GM04504 (cell line): Measurements from ENCODE around the gene ANKH.

Source experiments
- DNase-seq: peaks from one replicate; pipeline ENCODE4 v3.0.0-alpha.2; 2012; ENCODE audit warnings: low read depth

The ANKH gene

DNA sequence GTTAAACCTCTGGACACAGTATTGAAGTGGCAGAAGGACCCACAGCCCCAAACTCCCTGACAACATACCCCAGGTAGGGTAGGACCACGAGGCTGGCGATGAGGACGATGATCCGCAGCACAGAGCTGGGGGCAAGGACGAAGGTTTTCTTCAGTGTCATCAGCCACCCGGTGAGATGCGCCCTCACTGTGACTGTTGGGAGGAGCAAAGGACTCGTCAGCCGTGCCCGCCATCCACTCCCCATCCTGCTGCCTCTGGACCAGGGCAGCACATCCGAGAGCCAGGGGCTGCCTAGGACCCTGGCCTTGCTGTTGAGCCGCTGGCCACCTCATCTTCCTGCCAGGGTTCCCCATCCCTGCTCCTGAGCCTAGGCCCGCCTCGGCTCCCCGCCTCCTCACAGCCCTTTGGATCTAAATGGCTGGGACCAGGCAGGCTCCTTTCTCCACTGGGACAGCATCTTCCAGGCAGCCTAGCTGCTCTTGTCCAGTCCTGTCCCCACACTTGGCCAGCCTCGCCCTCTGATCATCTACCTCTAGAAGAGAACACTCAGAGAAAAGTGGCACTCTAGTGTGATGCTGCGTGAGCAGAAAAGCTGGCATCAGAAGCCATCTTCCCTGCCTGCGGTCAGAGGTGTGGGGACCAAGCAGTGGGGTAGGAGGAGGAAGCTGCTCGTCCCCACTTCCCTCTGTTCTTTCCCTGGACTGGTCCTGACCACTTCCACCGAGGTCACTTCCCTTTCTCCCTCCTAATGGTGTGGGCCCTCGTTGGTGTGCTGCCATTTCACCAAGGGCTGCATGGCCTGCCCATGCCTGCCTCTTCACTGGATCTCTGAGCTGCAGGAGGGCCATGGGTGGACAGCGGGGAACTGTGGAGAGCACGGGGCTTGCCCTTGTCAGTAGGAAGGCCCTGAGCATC is 157.8 kb downstream of the ANKH start:
- no peak for DNase-seq

DNA sequence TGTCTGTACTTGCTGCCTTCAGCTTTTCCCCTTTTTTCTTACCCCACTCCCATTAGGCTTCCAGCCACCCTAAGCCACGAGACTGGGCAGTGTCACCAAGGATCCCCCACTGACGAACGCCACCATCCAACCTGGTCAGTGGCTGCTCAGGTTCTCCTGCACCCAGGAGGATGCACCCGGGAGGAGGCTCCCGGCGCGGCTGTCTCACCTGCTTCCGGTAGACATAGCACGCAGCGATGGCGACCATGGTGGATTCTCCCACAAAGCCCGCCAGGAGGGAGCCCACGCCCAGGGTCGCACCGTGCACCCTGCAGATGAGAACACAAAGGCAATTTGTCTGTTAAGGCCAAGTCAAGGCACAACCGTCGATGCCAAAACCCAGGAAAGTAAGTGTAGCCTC is 158.9 kb downstream of the ANKH start:
- no peak for DNase-seq

DNA sequence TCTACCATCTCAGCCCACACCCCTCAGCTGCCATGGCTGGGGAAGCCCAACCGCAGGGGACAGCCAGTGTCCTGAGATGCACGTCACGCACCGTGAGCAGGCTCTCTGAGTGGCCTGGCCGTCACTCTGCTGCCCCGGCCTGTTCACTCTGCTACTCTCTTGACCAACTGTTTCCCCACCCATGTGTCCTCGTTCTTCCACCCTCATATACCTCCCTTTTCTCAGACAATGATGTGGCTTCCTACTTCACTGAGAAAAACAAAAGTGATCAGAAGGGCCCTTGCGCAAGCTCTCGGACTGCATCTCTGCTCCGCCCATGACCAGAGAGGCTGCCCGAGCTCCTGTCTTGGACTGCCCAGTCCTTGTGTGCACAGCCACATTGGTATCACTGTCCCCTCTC is 159.4 kb downstream of the ANKH start:
- DNase-seq, result no peak

DNA sequence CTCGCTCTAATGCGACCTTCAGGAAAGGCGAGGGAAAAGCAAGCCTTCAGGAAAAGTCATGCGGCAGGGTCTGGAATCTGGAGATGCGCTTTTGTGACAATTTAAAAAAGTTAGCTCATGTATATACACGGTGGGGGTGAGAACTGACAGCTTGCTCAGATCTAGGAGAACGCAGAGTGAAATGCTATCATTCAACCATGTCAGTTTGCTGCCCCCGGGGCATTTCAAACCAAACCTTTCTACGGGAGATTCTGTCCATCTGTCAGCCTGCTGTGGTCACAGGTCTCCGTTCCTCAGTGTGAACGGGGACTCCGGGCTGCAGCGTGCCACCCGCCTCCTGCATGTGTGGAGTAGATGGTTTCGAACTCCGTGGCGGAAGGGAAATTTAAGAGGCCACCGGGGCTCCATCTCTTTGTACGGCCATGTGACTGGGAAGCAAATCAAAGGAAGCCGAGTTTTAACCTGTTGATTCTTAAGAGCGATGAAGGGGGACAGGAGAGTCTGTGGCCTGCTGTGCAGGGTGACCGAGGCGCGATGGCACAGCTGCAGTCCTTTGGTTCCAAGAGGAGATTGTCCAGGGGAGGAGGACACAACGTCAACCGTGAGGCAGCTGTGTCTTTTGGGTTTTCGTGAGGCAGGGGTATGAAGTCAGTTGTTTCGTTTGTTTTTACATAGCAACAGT is 161.1 kb downstream of the ANKH start:
- no peak for DNase-seq

DNA sequence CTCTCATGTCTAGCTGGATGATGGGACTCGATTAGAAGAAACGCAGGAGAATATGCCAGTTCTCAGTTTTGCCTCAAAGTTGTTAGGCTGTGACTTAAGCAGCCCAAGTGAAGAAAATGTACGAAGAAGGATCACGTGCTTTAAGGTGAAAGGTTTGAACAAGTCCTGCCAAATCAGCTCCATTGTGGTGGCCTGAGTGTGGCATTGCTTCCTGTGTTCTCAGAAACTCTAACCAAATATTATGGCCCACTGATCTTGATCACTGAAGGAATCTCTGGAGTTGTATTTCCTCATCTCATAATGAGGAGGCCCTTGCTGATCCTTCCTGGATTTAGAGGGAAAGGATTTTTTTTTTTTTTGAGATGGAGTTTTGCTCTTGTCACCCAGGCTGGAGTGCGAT is 163.0 kb downstream of the ANKH start:
- DNase-seq, result no peak

DNA sequence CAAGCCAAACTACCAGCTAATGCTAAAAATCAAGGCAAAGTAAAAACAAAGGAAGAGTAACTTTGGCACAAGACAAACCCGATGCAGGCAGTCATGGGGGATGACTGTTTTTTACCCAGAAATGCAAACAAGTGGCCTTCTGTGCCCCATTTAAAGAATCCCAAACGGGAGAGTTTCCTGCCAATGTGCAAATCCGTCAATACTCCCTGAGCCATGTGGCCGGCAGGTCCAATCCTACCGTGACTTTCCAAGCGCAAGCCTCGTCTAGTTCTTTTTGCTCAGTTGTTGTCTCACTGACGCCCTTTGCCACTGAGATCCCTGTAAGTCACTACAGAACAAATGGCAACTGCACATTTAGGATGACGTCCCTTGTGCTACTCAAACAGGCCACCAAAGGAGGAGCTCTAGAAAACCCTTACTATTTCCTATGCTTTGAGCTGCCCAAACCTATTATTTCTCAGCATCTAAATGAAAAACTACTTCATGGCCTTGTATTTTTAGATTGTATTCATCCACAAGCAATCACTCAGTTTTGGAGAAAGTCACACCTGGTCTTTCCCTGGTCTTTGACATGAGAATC is 163.7 kb downstream of the ANKH start:
- DNase-seq, result no peak

DNA sequence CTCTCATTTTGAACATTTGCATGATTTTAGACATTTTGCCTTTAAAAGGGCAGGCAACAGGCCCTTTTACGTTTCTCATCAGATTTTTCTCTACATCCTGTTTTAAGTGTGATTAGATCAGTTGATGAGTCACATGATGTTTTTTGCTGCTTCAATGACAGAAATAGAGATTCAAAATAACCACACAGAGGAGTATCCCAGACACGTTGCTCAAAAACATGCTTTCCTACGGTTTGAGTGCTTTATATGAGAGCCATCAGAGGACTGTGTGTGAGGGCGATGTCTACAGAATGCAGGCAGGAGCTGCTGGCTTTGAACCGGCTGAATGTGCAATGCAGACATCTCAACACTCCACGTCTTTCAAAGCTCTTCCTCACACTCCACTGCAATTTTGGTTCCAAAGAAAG is 165.0 kb downstream of the ANKH start:
- DNase-seq, result no peak

DNA sequence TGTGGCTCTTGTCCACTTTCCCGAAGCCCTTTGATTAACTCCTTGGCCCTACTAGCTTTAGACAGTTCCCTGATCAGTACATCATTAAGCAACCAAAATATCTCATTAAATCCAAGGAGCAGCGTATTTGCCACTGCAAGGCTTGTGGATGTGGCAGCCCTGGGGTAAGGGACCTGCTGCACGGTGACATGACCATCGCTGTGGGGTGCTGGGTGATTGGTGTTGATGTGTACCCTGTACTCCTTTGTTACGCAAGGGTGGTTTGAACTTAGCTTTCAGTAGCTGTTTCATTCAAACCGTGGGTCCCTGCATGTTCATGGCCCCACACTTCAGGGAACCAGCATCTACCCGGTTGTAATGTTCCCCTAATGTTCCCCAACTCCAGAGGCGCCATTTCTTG is 166.0 kb downstream of the ANKH start:
- DNase-seq, result no peak

DNA sequence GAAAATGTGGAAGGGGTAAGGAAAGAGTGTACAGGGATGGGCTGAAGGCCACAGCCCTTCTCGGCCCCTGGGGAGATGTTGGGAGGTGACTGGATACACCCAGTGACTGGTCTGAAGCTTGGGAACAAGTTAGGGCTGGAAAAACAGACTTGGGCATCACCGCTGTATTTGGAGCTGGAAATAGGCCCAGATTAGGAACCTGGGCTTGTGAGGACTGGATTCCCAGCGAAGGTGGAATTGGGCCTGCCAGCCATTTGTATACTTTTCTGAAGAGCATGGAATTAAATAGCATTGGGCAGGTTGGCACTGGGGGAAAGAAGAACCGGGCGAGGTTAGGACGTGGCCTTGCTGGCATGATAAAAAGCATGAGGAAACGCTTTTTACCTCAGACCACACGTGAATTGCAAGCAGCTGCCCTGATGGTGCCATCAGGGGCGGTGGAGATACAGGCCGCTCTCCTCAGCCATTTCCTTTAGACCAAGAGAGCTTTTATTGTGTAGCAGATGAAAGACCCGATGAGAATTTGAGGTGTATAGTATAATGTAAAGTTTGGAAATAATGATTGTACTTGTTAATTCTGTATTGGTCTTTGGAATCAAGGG is 169.2 kb downstream of the ANKH start:
- DNase-seq, result no peak

DNA sequence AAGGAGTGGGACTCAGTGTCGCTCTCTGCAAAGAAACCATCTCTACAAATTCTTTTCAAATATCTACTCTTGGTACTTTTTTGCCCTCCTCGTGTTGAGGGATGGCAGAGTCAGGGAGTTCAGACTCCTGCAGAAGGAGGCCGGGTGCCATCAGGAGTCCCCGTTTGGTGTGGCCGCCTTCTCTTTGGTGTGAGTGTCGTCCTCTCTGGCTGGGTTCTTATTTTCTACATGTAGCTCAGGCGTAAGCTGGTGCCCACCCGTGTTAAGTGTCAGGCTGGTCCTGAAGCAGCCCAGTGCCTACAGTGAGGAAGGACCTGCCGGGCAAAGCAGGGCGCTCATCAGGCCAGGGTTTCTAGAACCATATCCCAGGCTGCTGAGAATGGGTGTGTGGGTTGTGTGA is 170.0 kb downstream of the ANKH start:
- no peak for DNase-seq

DNA sequence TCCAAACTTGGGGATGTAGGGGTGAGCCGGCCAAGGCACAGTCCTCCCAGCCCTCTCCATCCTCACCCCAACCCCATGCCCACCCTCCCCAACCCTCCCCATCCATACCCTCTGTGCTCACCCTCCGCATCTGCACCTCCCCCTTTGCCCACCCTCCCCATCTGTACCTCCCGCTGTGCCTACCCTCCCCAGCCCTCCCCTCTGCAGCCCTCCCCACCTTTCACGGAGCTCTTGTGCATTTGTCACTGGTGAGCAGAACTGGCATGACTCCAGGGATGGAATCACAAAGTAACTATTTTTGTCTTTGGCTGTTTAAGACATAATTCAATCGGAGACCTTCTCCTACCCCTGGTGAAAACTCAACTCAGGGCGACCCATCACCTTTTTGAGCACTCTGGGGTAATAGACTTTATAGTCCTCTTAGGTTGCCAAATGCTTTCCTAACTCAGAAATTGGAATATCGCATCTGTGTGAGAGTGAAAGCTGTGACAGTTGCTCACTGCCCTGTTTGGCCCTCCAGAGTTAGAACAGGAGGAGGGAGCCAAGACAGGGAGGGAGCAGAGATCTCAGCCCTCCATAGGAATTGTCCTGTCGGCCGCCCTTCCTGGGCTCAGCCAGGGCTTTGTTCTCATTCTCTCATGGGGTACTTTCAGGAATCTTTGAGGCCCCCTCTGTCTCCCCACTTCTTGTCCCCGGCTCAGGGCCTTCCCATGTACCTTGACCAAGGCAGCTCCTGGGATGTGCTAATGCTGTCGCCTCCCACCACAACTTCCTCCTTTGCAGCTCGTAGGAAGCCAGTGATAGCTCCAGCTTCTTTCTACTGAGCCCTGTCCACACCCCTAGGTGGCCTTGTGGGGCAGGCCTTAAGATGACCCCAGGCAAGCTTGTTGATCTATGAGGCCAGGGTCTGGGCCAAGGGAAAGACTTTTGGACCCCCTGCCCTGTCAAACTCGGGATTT is 170.8 kb downstream of the ANKH start:
- DNase-seq, result no peak

DNA sequence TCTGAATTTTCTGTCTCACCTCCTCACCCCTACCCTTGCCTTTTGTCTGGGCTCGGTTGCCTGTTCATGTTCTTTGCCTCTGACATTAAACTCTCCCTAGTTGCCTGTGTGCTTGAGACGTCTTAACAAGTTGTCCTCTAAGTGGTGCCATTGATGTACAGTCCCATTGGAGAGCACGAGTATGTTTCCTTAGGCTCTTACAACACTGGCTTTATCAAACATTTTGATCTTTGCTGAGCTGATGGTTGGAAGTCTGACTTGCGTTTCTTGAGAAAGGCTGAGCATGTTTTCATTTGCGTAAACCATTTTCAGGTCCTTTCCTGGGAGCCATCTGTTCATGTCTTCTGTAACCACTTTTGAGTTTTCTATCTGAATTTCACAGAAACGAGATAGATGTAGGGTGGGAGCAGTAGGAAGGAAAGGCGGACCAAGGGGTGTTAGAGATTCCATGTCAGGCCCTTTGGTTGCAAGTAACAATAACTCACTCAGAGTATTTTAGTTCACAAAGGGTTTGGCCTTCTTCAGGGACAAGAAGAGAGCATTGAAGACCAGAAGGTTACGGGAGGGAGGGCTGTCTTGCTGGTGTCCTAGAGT is 171.7 kb downstream of the ANKH start:
- DNase-seq, result no peak

DNA sequence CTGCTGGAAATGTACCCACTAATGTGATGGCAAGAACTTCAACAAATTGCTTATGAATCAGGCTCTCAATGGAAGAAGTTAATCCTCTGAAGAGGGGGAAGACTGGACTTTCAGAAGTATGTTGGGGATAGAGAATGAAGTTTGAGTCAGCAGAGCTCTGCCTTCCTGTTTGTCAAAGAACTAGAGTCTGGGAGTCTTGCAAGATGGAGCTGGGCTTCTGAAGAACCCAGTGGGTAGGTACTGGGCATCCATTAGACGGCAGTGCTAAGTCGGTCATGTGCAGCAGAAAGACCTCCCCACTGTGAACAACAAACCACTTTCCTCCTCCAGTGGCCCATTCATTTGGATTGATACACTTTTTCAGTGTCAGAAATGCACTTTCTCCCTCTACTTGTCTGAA is 172.4 kb downstream of the ANKH start:
- no peak for DNase-seq

DNA sequence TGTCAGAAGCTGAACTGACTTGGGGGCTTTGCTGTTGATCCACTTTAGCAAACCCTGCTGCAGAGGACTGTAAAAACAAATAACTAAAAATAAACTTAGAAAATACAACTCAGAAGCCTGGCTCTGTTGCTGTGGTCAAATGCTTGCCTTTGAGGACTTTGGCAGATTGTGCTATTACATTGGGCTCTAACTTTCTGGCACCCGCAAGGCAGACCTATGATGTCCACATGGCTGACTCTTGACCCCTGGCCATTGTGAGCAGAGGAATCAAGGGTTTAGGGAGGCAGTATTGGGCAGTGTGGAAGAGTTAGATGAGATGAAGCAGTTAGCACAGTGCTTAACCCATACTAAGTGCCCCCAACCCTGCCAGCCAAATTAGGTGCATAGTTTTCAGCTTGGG is 173.1 kb downstream of the ANKH start:
- DNase-seq, result no peak

DNA sequence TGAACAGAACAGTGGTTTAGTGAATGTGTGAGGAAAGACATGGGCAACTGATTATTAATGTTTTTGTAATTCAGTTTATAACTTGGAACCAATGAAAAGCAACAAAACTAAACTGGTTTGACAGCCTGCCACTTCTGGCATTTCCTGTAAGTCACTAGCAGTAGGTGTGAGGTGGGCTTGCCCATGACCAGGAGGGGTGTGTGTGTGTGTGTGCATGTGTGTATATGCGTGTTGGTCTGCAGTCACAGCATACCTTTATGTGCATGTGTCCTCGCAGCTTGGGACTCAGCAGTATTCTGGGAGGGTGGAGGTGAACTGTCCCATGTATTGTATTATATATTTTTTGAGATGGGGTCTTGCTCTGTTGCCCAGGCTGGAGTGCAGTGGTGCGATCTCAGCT is 174.7 kb downstream of the ANKH start:
- DNase-seq, result no peak

DNA sequence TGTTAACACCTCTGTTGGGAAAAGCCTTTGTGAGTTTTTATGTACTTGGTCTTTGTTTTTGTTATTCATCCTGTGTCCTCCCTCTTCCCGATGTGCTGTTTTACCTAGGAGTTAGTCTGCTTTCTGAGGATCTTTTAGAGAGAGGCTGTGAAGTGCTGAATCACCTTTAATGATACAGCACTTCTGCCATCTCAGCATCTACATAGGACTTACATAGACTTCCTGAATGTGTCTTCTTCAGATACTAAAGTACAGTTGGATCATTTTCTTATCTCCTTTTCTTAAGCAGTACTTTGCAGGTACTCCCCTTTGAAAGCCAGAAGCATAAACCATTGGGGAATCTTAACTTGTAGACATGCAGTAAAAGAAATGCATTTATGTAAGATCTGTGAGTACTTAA is 175.5 kb downstream of the ANKH start:
- no peak for DNase-seq

DNA sequence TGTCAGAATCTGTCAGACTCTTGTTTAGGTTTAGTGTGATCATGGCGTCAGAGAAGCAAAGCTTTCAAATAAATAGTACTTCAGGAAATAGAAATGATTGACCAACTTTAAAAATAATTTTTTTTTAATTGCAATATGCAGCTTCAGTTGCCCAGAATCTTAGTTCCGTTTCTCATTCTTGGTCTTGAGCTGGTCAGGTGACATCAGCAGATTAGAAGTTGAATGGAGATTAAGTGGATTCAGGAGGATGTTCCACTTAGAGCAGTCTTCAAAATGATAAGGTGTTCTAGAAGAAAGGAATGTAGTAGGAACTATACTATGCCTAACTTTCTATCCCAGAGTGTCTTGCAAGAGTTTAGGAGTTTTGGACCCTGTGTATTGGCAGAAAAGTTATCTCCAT is 176.4 kb downstream of the ANKH start:
- DNase-seq, result no peak

DNA sequence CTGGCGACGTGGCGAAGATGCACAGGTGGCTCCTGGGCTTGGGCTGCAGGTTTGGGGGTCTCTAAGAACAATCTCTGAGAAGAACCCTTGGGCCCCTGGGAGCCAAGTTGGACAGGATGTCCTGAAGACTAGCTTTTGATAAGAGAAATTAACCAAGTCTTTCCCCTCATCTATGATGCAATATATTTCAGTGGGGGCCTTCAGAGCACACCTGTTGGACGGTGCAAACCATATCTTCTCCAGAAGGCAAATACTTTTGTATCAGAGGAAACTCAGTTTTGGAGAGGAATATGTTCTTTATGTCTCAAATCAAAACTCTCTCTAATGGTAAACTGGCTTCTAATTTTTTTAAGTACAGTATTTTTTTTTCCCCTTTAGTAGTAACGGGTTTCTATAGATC is 178.5 kb downstream of the ANKH start:
- no peak for DNase-seq

DNA sequence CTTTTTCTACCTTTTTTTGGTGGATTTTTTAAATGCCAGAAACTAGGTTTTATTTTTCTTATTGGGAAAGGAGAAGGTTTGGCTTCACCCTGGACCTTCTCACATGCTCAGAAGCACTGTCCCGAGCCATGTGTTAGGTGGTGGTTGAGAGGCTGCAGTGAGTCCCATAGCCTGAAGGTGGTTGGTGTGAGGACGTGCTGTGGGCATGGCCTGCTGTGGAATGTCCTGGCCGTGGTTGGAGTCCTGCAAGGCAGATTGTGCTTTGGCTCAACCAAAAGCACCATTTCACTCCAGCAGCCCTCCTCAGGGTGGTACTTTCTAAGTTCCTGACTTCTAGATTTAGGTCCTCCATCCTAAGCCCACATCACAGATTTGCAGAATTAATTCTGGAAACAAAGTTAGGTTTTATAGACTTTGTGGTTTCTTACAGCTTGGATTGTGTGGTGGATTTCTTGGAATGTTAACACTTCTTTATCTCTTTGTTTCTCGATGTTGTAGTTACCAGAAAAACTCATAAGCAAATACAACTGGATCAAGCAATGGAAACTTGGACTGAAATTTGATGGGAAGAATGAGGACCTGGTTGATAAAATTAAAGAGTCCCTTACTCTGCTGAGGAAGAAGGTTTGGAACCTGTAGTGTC is 184.4 kb downstream of the ANKH start:
- DNase-seq, result peak; percentile 7

DNA sequence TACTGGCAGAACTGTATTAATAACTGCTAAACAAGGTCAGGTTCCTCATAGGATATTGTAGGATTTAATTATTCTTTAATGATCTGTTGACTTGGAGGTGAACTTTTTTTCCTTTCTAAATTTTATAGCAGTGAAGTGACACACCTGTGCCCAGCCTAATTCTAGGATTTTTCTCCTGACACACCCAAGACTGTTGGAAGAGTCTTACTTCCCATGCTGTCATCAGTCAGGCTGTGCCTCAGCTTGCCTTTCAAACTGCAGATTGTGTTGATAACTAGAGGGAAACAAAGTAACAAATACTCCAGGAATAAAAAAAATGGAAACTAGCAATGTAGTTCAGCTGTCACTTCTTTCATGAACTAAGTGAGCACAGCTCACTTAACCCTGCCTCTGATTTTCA is 185.1 kb downstream of the ANKH start:
- no peak for DNase-seq

DNA sequence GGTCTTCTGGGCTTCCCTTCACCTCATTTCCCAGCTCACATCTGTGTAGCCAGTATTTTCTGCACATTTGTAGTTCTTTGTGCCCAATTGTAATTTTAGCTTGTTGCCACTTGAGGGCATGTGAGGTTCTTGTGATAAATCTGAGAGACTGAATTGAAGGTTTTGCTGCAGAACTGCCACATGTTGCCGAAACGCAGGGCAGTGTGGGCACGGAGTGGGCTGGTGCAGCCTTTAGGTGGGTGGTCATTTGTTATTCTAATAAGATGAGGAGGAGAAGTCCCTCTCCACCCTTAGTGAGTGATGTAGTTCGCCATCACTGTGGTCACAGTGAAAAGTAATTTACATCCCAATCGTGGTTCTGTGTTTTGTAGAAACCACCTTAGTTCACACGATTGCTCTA is 185.8 kb downstream of the ANKH start:
- DNase-seq, result peak; percentile 27
